Right atrium auricular region (tissue), 2 donors: ENCODE results near the gene CD38. TPM values are rescaled to one million over a fixed set of nuclear protein-coding genes. Genes with fewer than 3 reads are reported as not detected.

Source experiments
- DNase-seq: peaks from one replicate; pipeline ENCODE4 v3.0.0-alpha.2; 2019; ENCODE audit warnings: low spot score
- H3K27ac ChIP-seq, 2 donors: fragments of 200-600 bp; sonication (generic); 1 replicate in 1 of 2; 2 replicates in 1 of 2; pipeline ENCODE4 v1.5.1; 2016 to 2019
- H3K27me3 ChIP-seq, 2 donors: fragments of 200-600 bp; sonication (generic); one replicate each; pipeline versions ENCODE4 v1.5.1 to v1.6.0; 2017 to 2019
- H3K36me3 ChIP-seq: fragments of 200-600 bp; sonication (generic); one replicate; pipeline ENCODE4 v1.5.1; 2016
- H3K4me1 ChIP-seq, 2 donors: fragments of 200-600 bp; sonication (generic); one replicate each; pipeline versions ENCODE4 v1.5.1 to v1.6.0; 2017 to 2019
- H3K4me3 ChIP-seq, 2 donors: fragments of 200-600 bp; sonication (generic); 1 replicate in 1 of 2; 2 replicates in 1 of 2; pipeline ENCODE4 v1.5.1; 2017 to 2019; ENCODE audit warnings: mild to moderate bottlenecking in 1 of 2, moderate library complexity in 1 of 2
- H3K9me3 ChIP-seq, 2 donors: fragments of 200-600 bp; sonication (generic); one replicate each; pipeline ENCODE4 v1.5.1; 2019
- CTCF ChIP-seq, 2 donors: fragments of 200-600 bp; sonication (generic); IDR thresholded peaks; one replicate each; pipeline ENCODE4 v1.5.1; 2019; ENCODE audit warnings: antibody characterized with exemption in 2 of 2
- total RNA-seq, 2 donors: library from RNA; depleted of rRNA; stranded (reverse); fragments of >200 nt; gene quantifications; one replicate each; pipeline ENCODE4 v1.1.0, GENCODE V29; 2016

CD38 gene
- total RNA-seq, 2 donors from 2014 or later = 3.1 to 4.9 TPM

- H3K36me3 ChIP-seq = no peaks in the 10 kb centered on the region
- no peak for DNase-seq
- no peak for TF ChIP-seq CTCF (IDR thresholded peaks at IDR 0.05)
- H3K4me1 ChIP-seq = peaks cover 0 to 14% of the 10 kb centered on the region in 2 donors
- no peak overlapping the region for H3K27ac ChIP-seq
- H3K9me3 ChIP-seq = no peaks in the 10 kb centered on the region
- no peak overlapping the region for H3K4me3 ChIP-seq
- no peaks in the 10 kb centered on the region for H3K27me3 ChIP-seq
These were observed 1.1 kb upstream of the CD38 start for GRCh38 chr4:15776871-15777648.

- H3K27ac ChIP-seq = peak overlapping the region in 1 of 2 donors; percentile 70
- TF ChIP-seq CTCF (IDR thresholded peaks at IDR 0.05) = no peak
- H3K4me1 ChIP-seq = peaks cover 0 to 14% of the 10 kb centered on the region in 2 donors
- DNase-seq = no peak
- H3K27me3 ChIP-seq = no peaks in the 10 kb centered on the region
- H3K4me3 ChIP-seq = peak overlapping the region in 1 of 2 donors; percentile 65
- no peaks in the 10 kb centered on the region for H3K36me3 ChIP-seq
- H3K9me3 ChIP-seq = no peaks in the 10 kb centered on the region
These were observed 335 bp upstream of the CD38 start for GRCh38 chr4:15777697-15778288.

DNA sequence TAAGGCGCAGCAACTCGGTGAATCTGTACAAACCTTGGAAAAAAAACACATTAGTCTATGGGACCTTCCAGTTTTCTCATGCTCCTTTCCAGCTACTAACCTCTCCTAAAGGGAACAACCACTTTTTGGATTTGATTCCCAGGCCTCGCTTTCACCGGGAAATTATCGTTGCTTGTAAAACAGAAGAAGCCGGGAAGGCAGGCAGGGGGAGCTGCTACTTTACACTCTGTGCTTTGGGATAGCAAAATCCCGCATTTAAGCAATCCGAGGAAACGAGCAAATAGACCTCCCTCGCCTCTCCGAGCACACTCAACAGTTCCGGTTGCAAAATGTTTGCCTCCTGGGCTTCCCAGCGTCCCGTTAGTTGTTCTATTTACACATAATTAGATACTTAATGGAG, 1.2 kb downstream of the CD38 start:
- Histone ChIP-seq H3K27ac (peak overlapping the region; percentile 46 to 70), H3K27me3 (no peaks in the 10 kb centered on the region), H3K36me3 (no peaks in the 10 kb centered on the region), H3K4me3 (peak overlapping the region; percentile 43 to 65), H3K9me3 (no peaks in the 10 kb centered on the region), H3K4me1 (peaks cover 0 to 14% of the 10 kb centered on the region in 2 donors)
- TF ChIP-seq CTCF (IDR thresholded peaks at IDR 0.05) = peak; percentile 14 to 69
- DNase-seq = peak; percentile 89

- Histone ChIP-seq H3K27ac (peak overlapping the region; percentile 46 to 70), H3K27me3 (no peaks in the 10 kb centered on the region), H3K36me3 (no peaks in the 10 kb centered on the region), H3K4me3 (peak overlapping the region; percentile 43 to 65), H3K9me3 (no peaks in the 10 kb centered on the region), H3K4me1 (peaks cover 0 to 14% of the 10 kb centered on the region in 2 donors)
- DNase-seq = no peak
- TF ChIP-seq CTCF (IDR thresholded peaks at IDR 0.05) = no peak
These were observed 1.7 kb downstream of the CD38 start for GRCh38 chr4:15779809-15780208.

DNA sequence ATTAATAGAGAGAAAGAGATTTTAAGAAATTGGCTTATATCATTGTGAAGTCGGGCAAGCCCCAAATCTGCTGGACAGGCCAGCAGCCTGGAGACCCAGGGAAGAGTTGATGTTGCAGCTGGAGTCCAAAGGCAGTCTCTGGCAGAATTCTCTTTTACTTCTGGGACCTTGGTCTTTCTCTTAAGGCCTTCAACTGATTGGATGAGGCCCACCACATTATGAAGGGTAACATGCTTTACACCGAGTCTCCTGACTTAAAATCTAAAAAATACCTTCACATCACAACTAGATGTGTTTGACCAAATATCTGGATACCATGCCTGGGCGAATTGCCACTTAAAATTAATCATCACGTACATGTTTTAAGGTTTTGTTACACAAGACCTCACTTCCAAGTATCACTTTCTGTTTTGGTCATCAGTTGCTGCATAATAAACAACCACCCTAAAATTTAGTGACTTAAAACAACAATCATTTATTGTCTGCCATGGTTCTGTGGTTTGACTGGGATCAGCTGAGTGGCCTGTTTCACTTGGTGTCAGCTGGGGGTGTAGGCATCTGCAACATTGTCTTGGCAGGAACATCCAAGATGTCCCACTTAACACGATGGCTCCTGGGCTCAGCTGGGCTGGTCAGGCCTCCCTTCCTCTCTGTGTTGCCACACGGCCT, 3.4 kb downstream of the CD38 start:
- Histone ChIP-seq H3K4me3 (no peak overlapping the region), H3K9me3 (no peaks in the 10 kb centered on the region), H3K36me3 (no peaks in the 10 kb centered on the region), H3K27me3 (no peaks in the 10 kb centered on the region), H3K4me1 (peaks cover 0 to 14% of the 10 kb centered on the region in 2 donors), H3K27ac (no peak overlapping the region)
- DNase-seq = no peak
- TF ChIP-seq CTCF (IDR thresholded peaks at IDR 0.05) = no peak
